GM21529 (cell line): Measurements from ENCODE around the gene PLEKHG7.

Source experiments
- ATAC-seq: cut with Tn5 transposase; IDR thresholded peaks from one replicate; pipeline ENCODE4 v1.9.1; 2021; ENCODE audit not compliant: unreplicated experiment

PLEKHG7 gene

DNA sequence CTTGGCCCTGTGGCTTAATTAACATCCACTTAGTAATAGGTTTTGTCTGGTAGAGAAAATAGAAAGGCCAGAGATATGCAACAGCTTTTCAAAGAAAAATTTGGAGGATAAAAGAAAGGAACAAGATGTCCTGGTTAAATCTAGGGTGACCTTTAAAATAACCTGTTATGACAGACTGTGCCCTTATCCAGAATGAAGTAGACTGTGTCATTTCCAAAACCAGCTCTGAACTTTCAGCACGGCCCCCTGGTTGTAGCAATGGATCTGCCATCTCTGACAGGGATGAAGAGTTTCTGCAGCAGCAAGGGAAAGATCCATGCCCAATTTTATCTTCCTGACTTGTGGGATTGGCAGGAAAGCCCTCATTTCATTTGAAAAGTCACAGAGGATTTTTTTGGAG lies 5.1 kb downstream of the PLEKHG7 start:
- no peak for ATAC-seq

- no peak for ATAC-seq
These were observed 12.8 kb downstream of the PLEKHG7 start for GRCh38 chr12:92715625-92716024.

GRCh38 chr12:92717202-92717601 lies 14.4 kb downstream of the PLEKHG7 start:
- ATAC-seq: no peak

GRCh38 chr12:92718483-92718990 lies 15.7 kb downstream of the PLEKHG7 start:
- ATAC-seq: no peak

- no peak for ATAC-seq
These were observed 16.9 kb downstream of the PLEKHG7 start for GRCh38 chr12:92719674-92720073.

GRCh38 chr12:92721130-92721529 lies 18.3 kb downstream of the PLEKHG7 start:
- no peak for ATAC-seq

DNA sequence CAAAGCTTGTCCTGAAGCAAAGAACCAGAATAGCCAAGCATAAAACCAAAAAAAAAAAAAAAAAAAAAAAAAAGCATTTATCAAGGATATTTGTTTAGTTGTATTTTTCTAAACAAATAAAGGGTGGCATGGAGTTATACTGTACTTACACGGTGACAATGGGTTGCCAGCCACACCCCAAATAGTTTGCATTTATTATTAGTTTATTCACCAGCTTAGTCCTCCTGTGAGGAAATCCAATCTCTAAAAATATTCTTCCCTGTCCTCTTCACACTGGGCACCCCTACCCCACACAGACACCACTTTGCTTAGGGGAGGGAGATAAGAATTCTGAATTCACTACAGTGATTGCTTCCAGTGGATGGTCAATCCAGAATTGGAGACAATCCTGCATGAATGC lies 18.9 kb downstream of the PLEKHG7 start:
- no peak for ATAC-seq

GRCh38 chr12:92722897-92723296 lies 20.1 kb downstream of the PLEKHG7 start:
- ATAC-seq: no peak

DNA sequence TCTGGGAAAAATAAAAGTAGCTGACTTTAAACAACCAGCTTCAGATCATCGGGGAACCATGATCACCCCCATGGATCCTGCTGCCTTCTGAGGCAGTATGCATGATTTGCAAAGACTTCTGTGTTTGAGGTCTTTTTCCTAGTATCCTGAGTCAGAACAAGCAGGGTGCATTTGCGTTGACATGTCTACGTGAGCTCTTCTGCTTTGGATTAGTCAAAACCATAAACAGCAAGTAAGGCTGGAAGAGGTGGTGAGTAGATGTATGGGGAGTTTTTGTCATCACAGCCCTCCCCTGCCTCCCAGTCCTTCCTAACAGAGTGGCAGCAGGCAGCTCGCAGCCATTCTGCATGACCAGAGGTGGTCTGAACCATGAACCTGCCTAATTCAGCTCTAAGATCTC lies 24.1 kb downstream of the PLEKHG7 start:
- ATAC-seq: no peak

DNA sequence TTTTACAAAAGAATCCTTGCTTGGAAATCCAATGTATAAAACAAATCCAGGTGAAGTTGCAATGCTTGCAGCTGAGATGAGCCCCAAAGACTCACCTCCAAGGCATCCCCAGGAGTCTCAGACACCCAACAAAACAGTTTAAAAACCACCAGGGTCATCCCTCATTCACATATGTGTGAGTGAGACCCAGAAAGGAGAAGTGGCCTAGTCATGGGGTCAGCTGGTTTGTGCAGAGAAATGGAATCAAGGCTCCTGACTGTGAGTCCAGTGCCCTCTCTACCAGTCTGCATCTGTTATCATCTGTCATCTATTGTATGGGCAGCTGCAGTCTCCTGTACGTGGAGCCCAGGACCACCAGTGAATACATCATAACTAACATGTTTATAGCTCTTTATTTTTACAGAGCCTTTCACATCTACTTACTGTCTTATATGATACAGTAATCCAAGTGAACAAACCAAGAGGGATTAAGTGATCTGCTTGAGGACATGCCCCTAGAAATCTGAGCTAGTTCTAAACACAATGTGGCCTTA lies 27.1 kb downstream of the PLEKHG7 start:
- no peak for ATAC-seq

GRCh38 chr12:92730758-92731157 lies 28.0 kb downstream of the PLEKHG7 start:
- no peak for ATAC-seq

DNA sequence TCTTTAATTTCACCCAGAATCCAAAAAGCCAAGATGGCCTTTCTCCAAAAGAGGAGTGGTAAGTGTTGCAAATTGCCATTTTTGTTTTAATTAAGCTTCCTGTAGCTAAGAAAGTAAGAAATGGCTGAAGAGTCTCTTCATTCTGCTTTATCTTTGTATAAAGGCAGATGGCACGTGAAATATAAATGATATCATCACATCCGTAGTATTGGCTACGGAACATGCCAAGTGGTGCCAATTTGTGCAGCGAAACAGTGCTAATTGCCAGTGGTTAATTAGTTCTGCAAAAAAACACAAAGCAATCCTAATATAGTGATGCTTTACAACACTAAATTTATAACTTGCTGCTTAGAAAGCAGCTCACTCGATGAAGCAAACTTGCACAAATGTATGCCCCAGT lies 29.4 kb downstream of the PLEKHG7 start:
- no peak for ATAC-seq

GRCh38 chr12:92732716-92733115 lies 29.9 kb downstream of the PLEKHG7 start:
- no peak for ATAC-seq

GRCh38 chr12:92733181-92733580 lies 30.4 kb downstream of the PLEKHG7 start:
- no peak for ATAC-seq

GRCh38 chr12:92733661-92734060 lies 30.9 kb downstream of the PLEKHG7 start:
- no peak for ATAC-seq

DNA sequence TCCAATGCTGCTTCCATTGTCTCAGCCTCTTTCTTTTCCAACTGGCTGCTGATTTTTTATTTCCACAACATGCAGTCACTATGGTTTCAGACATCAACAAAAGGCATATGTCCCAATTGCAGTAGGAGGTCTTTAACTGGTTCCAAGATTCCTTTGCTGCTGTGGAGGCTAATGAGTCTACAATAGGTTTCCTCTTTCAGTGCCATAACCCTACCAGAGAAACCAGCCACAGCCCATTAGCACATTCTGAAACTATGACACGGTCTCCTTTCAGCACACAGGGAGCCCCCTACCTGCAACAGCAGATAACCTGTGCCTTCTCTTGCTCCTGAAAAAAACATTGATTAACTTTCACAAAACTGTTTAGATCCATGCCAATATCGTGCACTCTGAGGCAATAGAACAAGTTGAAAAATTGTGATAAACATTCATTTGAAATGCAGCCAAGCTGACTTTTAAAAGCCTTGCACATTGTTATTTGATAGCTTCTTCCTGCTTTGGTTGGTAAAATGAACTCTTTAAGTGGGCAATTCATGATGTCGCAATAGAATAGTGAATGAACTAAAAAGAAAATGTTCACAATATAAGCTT lies 32.4 kb downstream of the PLEKHG7 start:
- no peak for ATAC-seq

- no peak for ATAC-seq
These were observed 33.8 kb downstream of the PLEKHG7 start for GRCh38 chr12:92736605-92737004.

- ATAC-seq: no peak
These were observed 35.4 kb downstream of the PLEKHG7 start for GRCh38 chr12:92737855-92738850.

DNA sequence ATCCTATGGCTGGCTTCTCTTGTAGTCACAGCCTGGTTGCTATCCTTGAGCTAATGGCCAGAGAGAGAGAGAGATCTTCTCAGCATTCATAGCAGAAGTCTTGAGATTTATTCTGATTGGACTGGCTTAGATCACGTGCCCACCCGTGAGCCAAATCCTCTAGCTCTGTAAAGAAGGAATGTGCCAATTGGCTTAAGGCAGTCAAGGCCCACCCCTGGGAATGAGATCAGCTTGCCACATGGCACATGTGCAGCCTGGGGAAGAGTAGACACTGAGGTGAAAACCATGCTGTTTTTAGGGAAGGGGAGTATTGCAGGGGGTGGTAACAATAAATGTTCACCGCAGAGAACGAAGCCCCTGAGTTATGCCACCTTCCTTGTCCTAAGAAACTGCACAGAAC lies 36.3 kb downstream of the PLEKHG7 start:
- no peak for ATAC-seq

DNA sequence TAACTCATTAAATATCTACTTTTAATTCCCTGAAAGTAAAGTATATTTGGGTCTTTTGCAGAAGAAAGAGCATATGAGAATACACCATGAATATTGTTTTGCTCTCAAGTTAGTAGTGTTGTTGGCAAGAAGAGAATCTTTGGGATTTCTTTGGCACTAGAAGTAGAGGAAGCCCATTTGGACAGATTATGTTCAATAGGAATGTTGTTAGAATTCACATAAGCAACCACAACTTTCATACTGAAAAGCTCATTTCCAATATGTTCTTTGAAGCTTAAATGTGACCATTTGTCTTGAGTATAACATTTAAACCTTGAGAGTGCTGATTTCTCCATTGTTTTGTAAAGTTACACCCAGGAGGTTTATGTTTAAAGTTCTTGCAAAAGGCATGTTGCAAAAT lies 37.6 kb downstream of the PLEKHG7 start:
- ATAC-seq: no peak

DNA sequence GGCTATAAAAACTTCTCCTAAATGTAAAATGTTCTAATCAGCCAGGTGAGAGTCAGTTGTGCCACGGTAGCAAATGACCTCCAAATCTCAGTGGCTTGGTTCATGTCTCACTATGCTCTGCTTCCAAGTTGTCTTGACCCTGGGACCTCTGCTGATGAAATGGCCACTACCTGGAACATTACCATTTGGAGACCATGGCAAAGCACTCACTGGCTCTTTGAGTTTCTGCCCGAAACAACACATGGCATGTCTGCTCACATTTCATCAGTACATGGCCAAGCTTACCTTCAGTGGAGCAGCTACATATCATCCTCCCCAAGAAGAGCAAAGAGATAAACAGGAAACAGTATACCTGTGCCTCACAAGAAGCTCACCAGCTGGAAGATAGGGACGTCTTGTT lies 40.2 kb downstream of the PLEKHG7 start:
- no peak for ATAC-seq
